ENCODE results near the gene ATP2B2. TPM values are rescaled to one million over a fixed set of nuclear protein-coding genes. Genes with fewer than 3 reads are reported as not detected.

The ATP2B2 gene
- total RNA-seq, 1 donor from 2014 or later = not detected

GRCh38 chr3:10333349-10333650, 172.1 kb downstream of the ATP2B2 start:
- Mint-ChIP-seq H3K4me1 (no peaks in the 10 kb centered on the region), H3K27ac (no peak overlapping the region), H3K9me3 (no peaks in the 10 kb centered on the region), H3K36me3 (no peaks in the 10 kb centered on the region), H3K4me3 (no peak overlapping the region), H3K27me3 (ENCODE audit: low read depth) (peaks cover 65% of the 10 kb centered on the region)
- no peak for DNase-seq (ENCODE audit: low spot score in 2 of 2, unreplicated experiment in 2 of 2)
- no peak for TF ChIP-seq CTCF (IDR thresholded peaks at IDR 0.05; ENCODE audit: unreplicated experiment)

- Mint-ChIP-seq H3K4me3 (no peak overlapping the region), H3K4me1 (no peaks in the 10 kb centered on the region), H3K27ac (no peak overlapping the region), H3K27me3 (ENCODE audit: low read depth) (peaks cover 71% of the 10 kb centered on the region), H3K36me3 (no peaks in the 10 kb centered on the region), H3K9me3 (no peaks in the 10 kb centered on the region)
- TF ChIP-seq CTCF (IDR thresholded peaks at IDR 0.05; ENCODE audit: unreplicated experiment) = no peak
- DNase-seq (ENCODE audit: low spot score in 2 of 2, unreplicated experiment in 2 of 2) = no peak
Observed at GRCh38 chr3:10332481-10333348, 172.7 kb downstream of the ATP2B2 start.

GRCh38 chr3:10331320-10331719, 174.1 kb downstream of the ATP2B2 start:
- TF ChIP-seq CTCF (IDR thresholded peaks at IDR 0.05; ENCODE audit: unreplicated experiment) = no peak
- H3K4me1 Mint-ChIP-seq = no peaks in the 10 kb centered on the region
- no peaks in the 10 kb centered on the region for H3K36me3 Mint-ChIP-seq
- DNase-seq (ENCODE audit: low spot score in 2 of 2, unreplicated experiment in 2 of 2) = no peak
- H3K9me3 Mint-ChIP-seq = no peaks in the 10 kb centered on the region
- peaks cover 85% of the 10 kb centered on the region for H3K27me3 Mint-ChIP-seq (ENCODE audit: low read depth)
- no peak overlapping the region for H3K27ac Mint-ChIP-seq
- H3K4me3 Mint-ChIP-seq = no peak overlapping the region

GRCh38 chr3:10330319-10330718, 175.1 kb downstream of the ATP2B2 start:
- no peak for DNase-seq (ENCODE audit: low spot score in 2 of 2, unreplicated experiment in 2 of 2)
- H3K4me3 Mint-ChIP-seq = no peak overlapping the region
- no peaks in the 10 kb centered on the region for H3K9me3 Mint-ChIP-seq
- no peaks in the 10 kb centered on the region for H3K4me1 Mint-ChIP-seq
- H3K27ac Mint-ChIP-seq = no peak overlapping the region
- peaks cover 93% of the 10 kb centered on the region for H3K27me3 Mint-ChIP-seq (ENCODE audit: low read depth)
- no peaks in the 10 kb centered on the region for H3K36me3 Mint-ChIP-seq
- no peak for TF ChIP-seq CTCF (IDR thresholded peaks at IDR 0.05; ENCODE audit: unreplicated experiment)

GRCh38 chr3:10329495-10330015, 175.8 kb downstream of the ATP2B2 start:
- no peak for TF ChIP-seq CTCF (IDR thresholded peaks at IDR 0.05; ENCODE audit: unreplicated experiment)
- no peaks in the 10 kb centered on the region for H3K4me1 Mint-ChIP-seq
- peaks cover 95% of the 10 kb centered on the region for H3K27me3 Mint-ChIP-seq (ENCODE audit: low read depth)
- H3K4me3 Mint-ChIP-seq = no peak overlapping the region
- no peak overlapping the region for H3K27ac Mint-ChIP-seq
- H3K36me3 Mint-ChIP-seq = no peaks in the 10 kb centered on the region
- no peaks in the 10 kb centered on the region for H3K9me3 Mint-ChIP-seq
- DNase-seq (ENCODE audit: low spot score in 2 of 2, unreplicated experiment in 2 of 2) = no peak
